Tibial artery (tissue), 4 donors: ENCODE data around the gene BNC2.

Experiments
- DNase-seq, 2 donors: peaks; one replicate each; pipeline ENCODE4 v3.0.0-alpha.2; 2019
- H3K27ac ChIP-seq, 2 donors: fragments of 200-600 bp; sonication (generic) in 1 of 2; 1 replicate in 1 of 2; 2 replicates in 1 of 2; pipeline ENCODE4 v1.5.1; 2018 to 2019; ENCODE audit warnings: mild to moderate bottlenecking in 1 of 2
- H3K27me3 ChIP-seq, 2 donors: fragments of 200-600 bp; sonication (generic) in 1 of 2; one replicate each; pipeline versions ENCODE4 v1.5.1 to v1.6.0; 2016 to 2019
- H3K36me3 ChIP-seq, 3 donors: fragments of 200-600 bp; sonication (generic) in 2 of 3; one replicate each; pipeline ENCODE4 v1.5.1; 2016 to 2019; ENCODE audit warnings: mild to moderate bottlenecking in 2 of 3
- H3K4me1 ChIP-seq, 4 donors: fragments of 200-600 bp; sonication (generic) in 2 of 4; 1 replicate in 3 of 4; 2 replicates in 1 of 4; pipeline ENCODE4 v1.5.1; 2016 to 2019
- H3K4me3 ChIP-seq, 2 donors: fragments of 200-600 bp; sonication (generic) in 1 of 2; 1 replicate in 1 of 2; 2 replicates in 1 of 2; pipeline ENCODE4 v1.5.1; 2018 to 2019; ENCODE audit warnings: mild to moderate bottlenecking in 2 of 2
- H3K9me3 ChIP-seq, 3 donors: fragments of 200-600 bp; sonication (generic) in 1 of 3; one replicate each; pipeline ENCODE4 v1.5.1; 2016 to 2019
- CTCF ChIP-seq, 2 experiments: fragments of 200-600 bp in 1 of 2; fragments of 450-650 bp in 1 of 2; IDR thresholded peaks; one replicate each; pipeline ENCODE4 v1.5.1; 2017 to 2019; ENCODE audit warnings: antibody characterized with exemption in 2 of 2, mild to moderate bottlenecking in 1 of 2, moderate library complexity in 1 of 2
- intact Hi-C: fragments of 100-400 bp; cut with DNase I; formaldehyde crosslinking; loops from one replicate; pipeline ENCODE4 v1.15.0; 2023; ENCODE audit warnings: low total_unique reads

The BNC2 gene

GRCh38 chr9:16718296-16718695 lies 152.2 kb downstream of the BNC2 start:
- H3K4me1 ChIP-seq = no peaks in the 10 kb centered on the region
- H3K9me3 ChIP-seq = no peaks in the 10 kb centered on the region
- H3K27me3 ChIP-seq = no peaks in the 10 kb centered on the region
- intact Hi-C loops = no loop called here
- no peak overlapping the region for H3K4me3 ChIP-seq
- DNase-seq = no peak
- H3K36me3 ChIP-seq = no peaks in the 10 kb centered on the region
- TF ChIP-seq CTCF (IDR thresholded peaks at IDR 0.05) = no peak
- H3K27ac ChIP-seq = no peak overlapping the region

- TF ChIP-seq CTCF (IDR thresholded peaks at IDR 0.05) = no peak
- Histone ChIP-seq H3K27me3 (no peaks in the 10 kb centered on the region), H3K27ac (no peak overlapping the region), H3K4me1 (no peaks in the 10 kb centered on the region), H3K4me3 (no peak overlapping the region), H3K36me3 (no peaks in the 10 kb centered on the region), H3K9me3 (no peaks in the 10 kb centered on the region)
- intact Hi-C loops = no loop called here
- no peak for DNase-seq
Observed at GRCh38 chr9:16716601-16717000, 153.9 kb downstream of the BNC2 start.

GRCh38 chr9:16715404-16715803 lies 155.1 kb downstream of the BNC2 start:
- H3K9me3 ChIP-seq = no peaks in the 10 kb centered on the region
- H3K4me3 ChIP-seq = no peak overlapping the region
- no peak overlapping the region for H3K27ac ChIP-seq
- no peak for TF ChIP-seq CTCF (IDR thresholded peaks at IDR 0.05)
- no peaks in the 10 kb centered on the region for H3K4me1 ChIP-seq
- H3K27me3 ChIP-seq = no peaks in the 10 kb centered on the region
- no peak for DNase-seq
- intact Hi-C loops = no loop called here
- no peaks in the 10 kb centered on the region for H3K36me3 ChIP-seq

- Histone ChIP-seq H3K36me3 (no peaks in the 10 kb centered on the region), H3K9me3 (no peaks in the 10 kb centered on the region), H3K4me1 (no peaks in the 10 kb centered on the region), H3K27me3 (no peaks in the 10 kb centered on the region), H3K4me3 (no peak overlapping the region), H3K27ac (no peak overlapping the region)
- DNase-seq = no peak
- TF ChIP-seq CTCF (IDR thresholded peaks at IDR 0.05) = no peak
- intact Hi-C loops = no loop called here
Observed at GRCh38 chr9:16712787-16713186, 157.7 kb downstream of the BNC2 start.

- TF ChIP-seq CTCF (IDR thresholded peaks at IDR 0.05) = no peak
- no peaks in the 10 kb centered on the region for H3K36me3 ChIP-seq
- H3K27me3 ChIP-seq = no peaks in the 10 kb centered on the region
- no peaks in the 10 kb centered on the region for H3K9me3 ChIP-seq
- peaks cover 0 to under 1% (median 0%) of the 10 kb centered on the region in 4 donors for H3K4me1 ChIP-seq
- no peak for DNase-seq
- no peak overlapping the region for H3K27ac ChIP-seq
- no peak overlapping the region for H3K4me3 ChIP-seq
- intact Hi-C loops = no loop called here
Observed at GRCh38 chr9:16710888-16711287, 159.6 kb downstream of the BNC2 start.

GRCh38 chr9:16709924-16710323 lies 160.5 kb downstream of the BNC2 start:
- H3K4me1 ChIP-seq = peaks cover 0 to 8% (median 0%) of the 10 kb centered on the region in 4 donors
- H3K36me3 ChIP-seq = no peaks in the 10 kb centered on the region
- no peak for DNase-seq
- no peak overlapping the region for H3K4me3 ChIP-seq
- no peak overlapping the region for H3K27ac ChIP-seq
- intact Hi-C loops = no loop called here
- TF ChIP-seq CTCF (IDR thresholded peaks at IDR 0.05) = no peak
- H3K27me3 ChIP-seq = no peaks in the 10 kb centered on the region
- no peaks in the 10 kb centered on the region for H3K9me3 ChIP-seq
